ENCODE measurements around the gene SND1.

SND1 gene

GRCh38 chr7:127755521-127755920 lies 103.5 kb downstream of the SND1 start:
- TF ChIP-seq CTCF (IDR thresholded peaks at IDR 0.05; ENCODE audit: insufficient read depth, missing control alignments): no peak
- DNase-seq (ENCODE audit: insufficient read length, low spot score): no peak
- no peak for FAIRE-seq

GRCh38 chr7:127755965-127756364 lies 104.0 kb downstream of the SND1 start:
- no peak for TF ChIP-seq CTCF (IDR thresholded peaks at IDR 0.05; ENCODE audit: insufficient read depth, missing control alignments)
- no peak for FAIRE-seq
- DNase-seq (ENCODE audit: insufficient read length, low spot score): no peak

GRCh38 chr7:127758105-127758504 lies 106.1 kb downstream of the SND1 start:
- no peak for DNase-seq (ENCODE audit: insufficient read length, low spot score)
- TF ChIP-seq CTCF (IDR thresholded peaks at IDR 0.05; ENCODE audit: insufficient read depth, missing control alignments): no peak
- no peak for FAIRE-seq

- no peak for DNase-seq (ENCODE audit: insufficient read length, low spot score)
- no peak for TF ChIP-seq CTCF (IDR thresholded peaks at IDR 0.05; ENCODE audit: insufficient read depth, missing control alignments)
- no peak for FAIRE-seq
Measured at GRCh38 chr7:127758845-127759244, 106.9 kb downstream of the SND1 start.

DNA sequence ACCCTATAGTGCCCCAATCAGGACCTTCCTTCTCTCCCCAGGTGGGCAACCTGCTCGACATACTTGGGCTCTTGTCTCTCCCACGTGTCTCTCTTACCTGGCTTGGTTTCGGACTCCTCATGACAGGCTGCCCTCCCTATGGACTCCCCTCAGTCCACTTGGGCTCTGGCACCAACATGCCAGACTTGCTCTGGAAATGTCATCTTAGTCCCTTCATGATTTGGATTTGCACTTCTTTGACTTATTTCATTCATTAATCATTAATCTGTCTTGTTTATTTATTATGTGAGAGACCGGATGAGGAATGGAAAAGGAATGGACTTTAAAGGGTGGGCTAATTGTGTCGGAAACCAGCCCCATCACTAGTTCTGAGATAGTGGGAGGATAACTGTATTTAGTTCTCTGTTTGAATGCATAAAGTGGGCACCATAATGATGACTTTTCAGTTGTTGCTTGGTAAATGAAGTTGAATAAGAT lies 108.0 kb downstream of the SND1 start:
- DNase-seq (ENCODE audit: insufficient read length, low spot score) (no peak), FAIRE-seq (no peak)
- TF ChIP-seq CTCF (IDR thresholded peaks at IDR 0.05; ENCODE audit: insufficient read depth, missing control alignments): no peak

DNA sequence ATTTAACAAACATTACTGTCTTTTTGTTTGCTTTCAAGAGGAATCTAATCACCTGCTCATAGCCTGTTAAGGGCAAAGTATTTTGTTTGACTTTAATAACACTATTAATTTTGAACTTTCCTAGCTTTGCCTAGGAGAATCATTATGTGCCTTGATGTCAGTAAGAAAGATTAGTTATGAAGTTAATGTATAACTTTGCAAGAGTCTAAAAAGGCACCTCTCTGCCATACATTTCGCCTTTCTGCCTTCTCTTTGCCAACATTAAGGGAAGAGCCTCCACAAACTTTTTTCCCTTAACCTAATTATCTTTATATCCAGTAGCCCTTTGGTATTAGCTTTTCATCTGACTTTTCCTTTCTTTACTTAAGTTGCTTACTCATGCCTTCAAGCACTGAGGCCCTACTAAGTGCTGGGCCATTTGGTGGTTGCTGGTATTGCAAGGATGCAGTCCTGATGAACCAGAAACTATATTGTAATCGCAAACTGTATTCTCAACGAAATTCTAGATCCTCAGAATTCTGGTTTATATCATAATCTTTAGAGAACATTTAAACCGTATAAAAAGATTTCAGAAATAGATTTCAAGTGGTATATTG lies 108.5 kb downstream of the SND1 start:
- FAIRE-seq (no peak), DNase-seq (ENCODE audit: insufficient read length, low spot score) (no peak)
- no peak for TF ChIP-seq CTCF (IDR thresholded peaks at IDR 0.05; ENCODE audit: insufficient read depth, missing control alignments)

DNA sequence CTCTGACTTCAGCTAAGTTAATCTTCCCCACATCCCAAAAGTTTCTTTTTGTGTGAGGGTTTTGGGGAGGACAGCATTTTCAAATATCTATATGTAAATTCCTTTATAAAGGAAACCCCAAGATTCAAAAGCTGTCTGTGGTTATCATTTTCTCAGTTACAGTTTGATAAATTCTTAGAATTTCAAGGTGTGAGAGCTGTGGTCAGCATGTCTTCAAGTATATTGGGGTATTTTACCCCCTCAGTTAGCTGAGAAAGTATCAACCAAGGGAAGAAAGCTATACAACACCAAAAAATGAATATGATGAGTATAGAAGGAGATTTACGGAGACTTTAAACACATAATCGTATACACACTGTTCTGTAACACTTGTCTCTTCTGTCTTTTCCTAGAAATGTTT lies 109.2 kb downstream of the SND1 start:
- no peak for TF ChIP-seq CTCF (IDR thresholded peaks at IDR 0.05; ENCODE audit: insufficient read depth, missing control alignments)
- FAIRE-seq (peak; percentile 51), DNase-seq (ENCODE audit: insufficient read length, low spot score) (no peak)

All from D721Med (cell line).